Measurements from ENCODE around the gene ABCA7.
"Not testable (repeated sequence)": the region's sequence is repeated elsewhere in the genome, so short reads cannot be mapped to it uniquely, and the experiment has no call there.

The ABCA7 gene

DNA sequence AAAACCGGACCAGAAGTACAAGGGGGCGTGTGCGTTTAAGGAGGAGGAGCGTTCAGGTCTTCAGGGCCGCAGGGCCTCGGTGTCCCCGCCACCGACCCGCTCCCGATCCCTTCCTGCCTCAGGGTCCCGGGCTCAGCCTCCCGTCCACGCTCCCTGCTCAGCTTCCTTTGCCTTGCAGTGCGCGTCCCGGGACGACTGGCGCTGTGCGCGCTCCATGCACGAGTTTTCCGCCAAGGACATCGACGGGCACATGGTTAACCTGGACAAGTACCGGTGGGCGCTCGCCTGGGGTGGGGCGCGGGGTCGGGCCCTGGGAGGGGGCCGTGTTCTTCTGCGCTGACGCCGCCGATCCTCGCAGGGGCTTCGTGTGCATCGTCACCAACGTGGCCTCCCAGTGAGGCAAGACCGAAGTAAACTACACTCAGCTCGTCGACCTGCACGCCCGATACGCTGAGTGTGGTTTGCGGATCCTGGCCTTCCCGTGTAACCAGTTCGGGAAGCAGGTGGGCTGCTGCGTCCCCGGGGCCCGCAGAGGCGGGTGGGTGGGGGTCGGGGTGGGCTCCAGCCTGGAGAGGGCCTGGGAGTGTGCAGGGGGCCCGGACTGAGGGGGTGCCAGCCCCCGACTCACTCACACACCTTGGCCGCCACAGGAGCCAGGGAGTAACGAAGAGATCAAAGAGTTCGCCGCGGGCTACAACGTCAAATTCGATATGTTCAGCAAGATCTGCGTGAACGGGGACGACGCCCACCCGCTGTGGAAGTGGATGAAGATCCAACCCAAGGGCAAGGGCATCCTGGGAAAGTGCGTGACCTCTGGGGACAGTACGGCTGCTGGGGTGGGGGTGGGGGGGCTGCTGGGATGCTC, 65.3 kb downstream of the ABCA7 start:
- DNase-seq (ENCODE audit: low spot score): peak; percentile 88

GRCh38 chr19:1105873-1106840, 66.2 kb downstream of the ABCA7 start:
- DNase-seq (ENCODE audit: low spot score): no peak

DNA sequence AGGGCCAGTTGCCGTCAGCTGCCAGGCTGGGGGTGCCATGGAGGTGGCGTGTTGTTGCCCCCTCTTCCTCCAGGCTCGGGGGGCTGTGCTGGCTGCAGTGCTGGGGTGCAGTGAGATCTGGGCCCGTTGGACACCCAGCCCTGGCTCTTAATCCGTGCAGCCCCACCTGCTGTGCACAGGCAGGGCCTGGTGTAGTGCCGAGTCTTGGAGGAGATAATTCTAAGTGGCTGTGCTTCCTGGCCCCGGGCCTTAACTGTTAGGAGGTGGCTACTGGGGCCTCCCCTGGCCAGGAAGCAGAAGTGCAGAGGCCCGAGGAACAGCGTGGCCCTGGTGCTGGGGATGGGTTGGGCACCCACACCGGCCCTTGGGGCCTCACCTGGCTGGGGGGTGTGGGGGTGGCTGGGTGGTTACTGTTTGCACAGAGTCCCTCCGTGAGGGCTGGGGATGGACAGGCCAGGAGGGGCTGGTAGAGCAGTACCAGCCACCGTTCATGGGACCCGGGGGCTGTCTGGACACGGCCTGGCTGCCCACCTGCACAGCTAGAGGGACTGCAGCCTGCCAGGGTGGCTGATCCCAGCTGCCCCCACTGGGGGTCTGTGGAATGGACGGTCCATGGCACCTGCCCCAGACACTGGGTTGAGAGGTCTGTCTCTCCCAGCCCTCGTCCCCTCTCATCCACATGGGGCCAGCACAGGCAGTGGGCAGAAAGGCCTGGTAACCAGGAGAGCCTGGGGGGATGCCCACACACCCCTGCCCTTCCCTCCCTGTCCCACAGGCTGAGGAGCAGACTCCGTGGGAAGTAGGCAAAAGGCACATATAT, 67.1 kb downstream of the ABCA7 start:
- DNase-seq (ENCODE audit: low spot score): no peak

GRCh38 chr19:1107661-1108261, 67.9 kb downstream of the ABCA7 start:
- no peak for DNase-seq (ENCODE audit: low spot score)

- DNase-seq (ENCODE audit: low spot score): no peak
Observed at GRCh38 chr19:1108291-1109031, 68.6 kb downstream of the ABCA7 start.

- DNase-seq (ENCODE audit: low spot score): no peak
Observed at GRCh38 chr19:1109032-1109551, 69.2 kb downstream of the ABCA7 start.

GRCh38 chr19:1109697-1110671, 70.1 kb downstream of the ABCA7 start:
- no peak for DNase-seq (ENCODE audit: low spot score)

DNA sequence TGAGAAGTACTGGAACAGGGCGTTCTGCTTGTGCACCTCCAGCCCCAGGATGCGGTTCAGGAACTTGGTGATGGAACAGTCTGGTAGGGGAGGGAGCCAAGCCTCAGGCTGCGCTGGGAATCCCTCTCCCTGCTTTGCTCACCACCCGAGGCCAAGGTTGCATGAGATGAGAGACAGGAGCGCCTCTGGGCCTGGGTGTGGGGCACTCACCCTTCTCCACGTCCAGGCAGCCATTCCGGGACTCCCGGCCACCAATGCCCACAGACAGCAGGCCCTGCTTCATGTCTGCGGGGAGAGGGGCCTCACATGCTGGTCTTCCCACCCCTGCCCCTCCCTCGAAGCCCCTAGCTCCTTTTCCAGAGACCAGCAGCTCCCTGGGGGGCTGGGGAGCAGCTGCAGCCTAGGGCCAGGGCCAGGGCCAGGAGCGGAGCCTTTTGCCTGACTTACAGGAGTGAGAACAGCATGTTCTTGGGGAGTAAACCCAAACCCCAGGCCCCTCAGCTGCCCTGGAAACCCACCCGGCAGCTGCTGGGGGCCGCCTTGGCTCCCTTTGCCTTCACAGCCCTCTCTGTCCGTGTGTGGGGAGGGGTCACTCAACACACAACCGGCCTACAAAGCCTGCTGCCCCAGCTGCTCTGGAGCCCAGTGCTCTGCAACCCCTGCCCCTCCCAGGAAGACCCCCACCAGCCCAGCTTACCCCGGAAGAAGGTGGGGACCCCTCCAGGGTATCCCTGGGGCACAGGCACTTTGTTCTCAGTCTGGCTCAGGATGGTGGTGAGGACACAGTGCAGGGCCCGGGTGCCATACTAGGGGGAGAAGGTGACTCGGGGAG, 71.1 kb downstream of the ABCA7 start:
- DNase-seq (ENCODE audit: low spot score): no peak

- DNase-seq (ENCODE audit: low spot score): no peak
Observed at GRCh38 chr19:1111641-1112267, 71.8 kb downstream of the ABCA7 start.

GRCh38 chr19:1112268-1113029, 72.5 kb downstream of the ABCA7 start:
- DNase-seq (ENCODE audit: low spot score): no peak

DNA sequence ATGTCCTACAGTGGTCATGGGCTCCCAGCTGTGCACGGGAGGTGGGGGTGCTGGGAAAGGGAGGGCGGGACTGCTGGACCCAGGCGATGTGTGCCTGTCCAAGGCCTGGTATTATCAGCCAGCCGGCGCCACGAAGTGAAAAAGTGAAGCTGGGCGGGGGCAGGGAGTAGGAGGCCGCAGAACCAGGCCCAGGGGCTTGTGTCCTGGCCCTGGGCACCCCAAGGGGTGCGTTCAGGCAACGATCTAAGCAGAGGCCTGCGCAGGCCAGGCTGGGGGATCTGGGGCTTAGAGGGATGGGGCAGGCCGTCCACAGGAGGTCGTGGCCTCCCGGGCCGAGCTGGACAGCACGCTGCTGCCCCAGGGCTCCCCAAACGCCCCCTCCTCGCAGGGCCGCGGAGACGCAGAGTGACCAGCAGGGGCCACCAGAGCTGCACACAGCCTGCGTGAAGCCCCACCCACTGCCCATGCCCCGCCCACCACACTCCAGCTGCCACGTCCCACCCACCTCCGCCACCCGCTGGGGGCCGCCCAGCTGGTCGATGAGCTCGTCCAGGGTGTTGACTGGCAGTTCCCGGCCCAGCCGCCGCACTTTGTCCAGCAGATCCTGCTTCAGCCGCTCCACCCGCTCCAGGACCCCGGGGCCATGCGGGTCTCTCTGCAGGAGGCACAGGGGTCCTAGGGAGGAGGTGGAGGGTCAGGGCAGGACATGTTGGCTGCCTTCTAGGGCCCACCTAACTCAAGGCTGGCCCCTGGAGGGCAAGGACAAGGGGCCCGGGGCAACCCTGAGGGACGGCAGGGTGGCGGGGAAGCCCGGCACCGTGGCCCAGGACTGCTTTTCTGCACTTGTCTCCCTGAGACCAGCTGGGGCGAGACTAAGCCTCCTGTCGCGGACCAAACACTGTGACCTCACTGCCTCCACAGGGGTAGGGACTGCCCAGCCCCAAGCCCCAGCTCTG, 73.4 kb downstream of the ABCA7 start:
- DNase-seq (ENCODE audit: low spot score): peak; percentile 100

GRCh38 chr19:1113986-1114483, 74.1 kb downstream of the ABCA7 start:
- no peak for DNase-seq (ENCODE audit: low spot score)

- not testable (repeated sequence) for DNase-seq (ENCODE audit: low spot score)
Observed at GRCh38 chr19:1114728-1115127, 74.8 kb downstream of the ABCA7 start.

All from HuH-7.5 (cell line).